Loucy (cell line): ENCODE results near the gene ATF6.

ENCODE experiments used
- EZH2phosphoT487 ChIP-seq: fragments of 200-600 bp; IDR thresholded peaks from 2 replicates; pipeline ENCODE4 v1.6.1; 2018; ENCODE audit warnings: antibody characterized with exemption, mild to moderate bottlenecking, moderate library complexity, borderline replicate concordance
- TF ChIP-seq, protein P1 (sequence below): fragments of 200-600 bp; sonication (generic); conservative IDR thresholded peaks from 2 replicates; pipeline ENCODE4 v1.5.1; 2014; ENCODE audit warnings: mild to moderate bottlenecking, antibody characterized with exemption, low read length

DNA sequence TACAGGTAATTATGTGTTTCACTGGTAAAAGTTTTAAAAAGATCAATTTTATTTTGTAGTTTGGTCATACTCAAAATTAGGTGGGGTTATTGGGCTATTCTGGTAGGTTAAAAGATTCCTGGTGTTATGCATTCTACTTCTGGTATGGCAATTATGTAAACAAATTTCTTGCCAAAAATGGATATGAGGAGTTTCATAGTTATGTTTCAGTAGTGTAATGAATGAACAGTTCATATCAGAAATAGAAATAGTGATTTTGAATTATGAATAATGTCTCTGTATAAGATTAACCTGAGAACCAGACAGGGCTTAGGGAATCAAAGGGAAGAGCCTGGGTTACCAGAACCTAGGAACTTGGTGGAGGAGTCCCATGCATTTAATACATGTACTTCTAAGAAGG lies 15.9 kb downstream of the ATF6 start:
- TF ChIP-seq EZH2phosphoT487, result no peak
- TF ChIP-seq, protein P1, sequence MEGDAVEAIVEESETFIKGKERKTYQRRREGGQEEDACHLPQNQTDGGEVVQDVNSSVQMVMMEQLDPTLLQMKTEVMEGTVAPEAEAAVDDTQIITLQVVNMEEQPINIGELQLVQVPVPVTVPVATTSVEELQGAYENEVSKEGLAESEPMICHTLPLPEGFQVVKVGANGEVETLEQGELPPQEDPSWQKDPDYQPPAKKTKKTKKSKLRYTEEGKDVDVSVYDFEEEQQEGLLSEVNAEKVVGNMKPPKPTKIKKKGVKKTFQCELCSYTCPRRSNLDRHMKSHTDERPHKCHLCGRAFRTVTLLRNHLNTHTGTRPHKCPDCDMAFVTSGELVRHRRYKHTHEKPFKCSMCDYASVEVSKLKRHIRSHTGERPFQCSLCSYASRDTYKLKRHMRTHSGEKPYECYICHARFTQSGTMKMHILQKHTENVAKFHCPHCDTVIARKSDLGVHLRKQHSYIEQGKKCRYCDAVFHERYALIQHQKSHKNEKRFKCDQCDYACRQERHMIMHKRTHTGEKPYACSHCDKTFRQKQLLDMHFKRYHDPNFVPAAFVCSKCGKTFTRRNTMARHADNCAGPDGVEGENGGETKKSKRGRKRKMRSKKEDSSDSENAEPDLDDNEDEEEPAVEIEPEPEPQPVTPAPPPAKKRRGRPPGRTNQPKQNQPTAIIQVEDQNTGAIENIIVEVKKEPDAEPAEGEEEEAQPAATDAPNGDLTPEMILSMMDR, result no peak
